Measurements from ENCODE around the gene P2RY13. TPM values are rescaled to one million over a fixed set of nuclear protein-coding genes. Genes with fewer than 3 reads are reported as not detected.
A peak's percentile ranks its signal among the peaks of the same experiment; 100 is the strongest.

P2RY13 gene
- total RNA-seq, 1 experiment from 2014 or later: not detected

GRCh38 chr3:151315136-151315535 is 14.2 kb downstream of the P2RY13 start:
- Histone ChIP-seq H3K27me3 (ENCODE audit: low read length) (no peaks in the 10 kb centered on the region), H3K27ac (ENCODE audit: low read length) (peak overlapping the region; percentile 89), H3K79me2 (ENCODE audit: low read length) (peaks cover 63% of the 10 kb centered on the region), H3K4me2 (ENCODE audit: low read length) (peak overlapping the region; percentile 89), H3K4me3 (ENCODE audit: low read length) (peak overlapping the region; percentile 72), H3K9ac (ENCODE audit: low read length) (peak overlapping the region; percentile 68), H4K20me1 (ENCODE audit: low read length) (no peaks in the 10 kb centered on the region), H3F3A (ENCODE audit: low read length, unreplicated experiment) (peaks cover 6% of the 10 kb centered on the region), H2AFZ (ENCODE audit: low read length) (no peak overlapping the region), H3K4me1 (ENCODE audit: insufficient read depth, low read length) (peaks cover 63% of the 10 kb centered on the region), H3K36me3 (ENCODE audit: low read depth, low read length) (no peaks in the 10 kb centered on the region), H3K9me3 (ENCODE audit: low read length) (no peaks in the 10 kb centered on the region), H3K9me2 (replicated peaks; ENCODE audit: low read length) (no peaks in the 10 kb centered on the region)
- no peak for TF ChIP-seq EZH2 (IDR thresholded peaks at IDR 0.05; ENCODE audit: low read length, unreplicated experiment)
- no peak for TF ChIP-seq EZH2phosphoT487 (IDR thresholded peaks at IDR 0.05; ENCODE audit: borderline replicate concordance, low read length)
- no peak for TF ChIP-seq CTCF (conservative IDR thresholded peaks at IDR 0.05; ENCODE audit: low read depth, low read length)
- CTCF ChIA-PET: no interaction called here
- intact Hi-C loops (cut with micrococcal nuclease): loop anchor here (5.0 kb wide), 1 partner anchor 592 kb away; no protein-coding TSS in a partner anchor
- ATAC-seq (peak; percentile 24), DNase-seq (peak; percentile 60)
- BruUV-seq (replicated peaks): no TSS peak
- POLR2A ChIA-PET (ENCODE audit: unreplicated experiment): no interaction called here

GRCh38 chr3:151314593-151314992 is 14.8 kb downstream of the P2RY13 start:
- CTCF ChIA-PET: no interaction called here
- no peaks in the 10 kb centered on the region for H4K20me1 ChIP-seq (ENCODE audit: low read length)
- no peak overlapping the region for H2AFZ ChIP-seq (ENCODE audit: low read length)
- H3K79me2 ChIP-seq (ENCODE audit: low read length): peaks cover 69% of the 10 kb centered on the region
- no peak for TF ChIP-seq EZH2phosphoT487 (IDR thresholded peaks at IDR 0.05; ENCODE audit: borderline replicate concordance, low read length)
- TF ChIP-seq CTCF (conservative IDR thresholded peaks at IDR 0.05; ENCODE audit: low read depth, low read length): no peak
- TF ChIP-seq EZH2 (IDR thresholded peaks at IDR 0.05; ENCODE audit: low read length, unreplicated experiment): no peak
- H3K4me2 ChIP-seq (ENCODE audit: low read length): peak overlapping the region; percentile 89
- no peak for ATAC-seq
- H3K9me2 ChIP-seq (replicated peaks; ENCODE audit: low read length): no peaks in the 10 kb centered on the region
- intact Hi-C loops (cut with micrococcal nuclease): no loop called here
- peak overlapping the region; percentile 68; the same call in 1 of the 2 replicates for H3K9ac ChIP-seq (ENCODE audit: low read length)
- no peaks in the 10 kb centered on the region for H3K36me3 ChIP-seq (ENCODE audit: low read depth, low read length)
- peaks cover 6% of the 10 kb centered on the region for H3F3A ChIP-seq (ENCODE audit: low read length, unreplicated experiment)
- peaks cover 61% of the 10 kb centered on the region for H3K4me1 ChIP-seq (ENCODE audit: insufficient read depth, low read length)
- POLR2A ChIA-PET (ENCODE audit: unreplicated experiment): no interaction called here
- H3K27ac ChIP-seq (ENCODE audit: low read length): peak overlapping the region; percentile 89
- no TSS peak for BruUV-seq (replicated peaks)
- no peak for DNase-seq
- peak overlapping the region; percentile 72 for H3K4me3 ChIP-seq (ENCODE audit: low read length)
- no peaks in the 10 kb centered on the region for H3K9me3 ChIP-seq (ENCODE audit: low read length)
- H3K27me3 ChIP-seq (ENCODE audit: low read length): no peaks in the 10 kb centered on the region

GRCh38 chr3:151314137-151314536 is 15.2 kb downstream of the P2RY13 start:
- H3K4me3 ChIP-seq (ENCODE audit: low read length): peak overlapping the region; percentile 72
- peaks cover 73% of the 10 kb centered on the region for H3K79me2 ChIP-seq (ENCODE audit: low read length)
- no peaks in the 10 kb centered on the region for H3K36me3 ChIP-seq (ENCODE audit: low read depth, low read length)
- intact Hi-C loops (cut with micrococcal nuclease): no loop called here
- no peaks in the 10 kb centered on the region for H3K27me3 ChIP-seq (ENCODE audit: low read length)
- no peak overlapping the region for H3K27ac ChIP-seq (ENCODE audit: low read length)
- BruUV-seq (replicated peaks): no TSS peak
- no peak overlapping the region for H3K9ac ChIP-seq (ENCODE audit: low read length)
- H3F3A ChIP-seq (ENCODE audit: low read length, unreplicated experiment): peaks cover 6% of the 10 kb centered on the region
- ATAC-seq (no peak), DNase-seq (no peak)
- no peaks in the 10 kb centered on the region for H3K9me3 ChIP-seq (ENCODE audit: low read length)
- TF ChIP-seq EZH2phosphoT487 (IDR thresholded peaks at IDR 0.05; ENCODE audit: borderline replicate concordance, low read length) (no peak), EZH2 (IDR thresholded peaks at IDR 0.05; ENCODE audit: low read length, unreplicated experiment) (no peak), CTCF (conservative IDR thresholded peaks at IDR 0.05; ENCODE audit: low read depth, low read length) (no peak)
- no peak overlapping the region for H2AFZ ChIP-seq (ENCODE audit: low read length)
- H3K4me2 ChIP-seq (ENCODE audit: low read length): peak overlapping the region; percentile 89
- POLR2A ChIA-PET (ENCODE audit: unreplicated experiment): no interaction called here
- H3K9me2 ChIP-seq (replicated peaks; ENCODE audit: low read length): no peaks in the 10 kb centered on the region
- CTCF ChIA-PET: no interaction called here
- peaks cover 61% of the 10 kb centered on the region for H3K4me1 ChIP-seq (ENCODE audit: insufficient read depth, low read length)
- H4K20me1 ChIP-seq (ENCODE audit: low read length): no peaks in the 10 kb centered on the region

All from PC-3 (cell line).